ENCODE measurements around the gene UVRAG. TPM values are rescaled to one million over a fixed set of nuclear protein-coding genes. Genes with fewer than 3 reads are reported as not detected.

The UVRAG gene
- total and polyA plus RNA-seq, 4 donors: 8.7 to 53.2 (median 18.3) TPM

GRCh38 chr11:76155500-76156227, 340.7 kb downstream of the UVRAG start:
- H3K36me3 ChIP-seq (ENCODE audit: control insufficient read depth in 4 of 4, insufficient read depth in 4 of 4, low read length in 4 of 4): no peaks in the 10 kb centered on the region
- H3K4me3 ChIP-seq: no peak overlapping the region
- DNase-seq (no peak), ATAC-seq (ENCODE audit: insufficient read depth, low FRiP score) (no peak)
- H3K27ac ChIP-seq (ENCODE audit: low read depth in 1 of 2, low read length in 1 of 2): no peak overlapping the region
- H3K4me1 ChIP-seq (ENCODE audit: control insufficient read depth in 5 of 5, insufficient read depth in 5 of 5, low read length in 5 of 5): peaks cover 0 to 43% (median 0%) of the 10 kb centered on the region in 5 donors
- no peaks in the 10 kb centered on the region for H3K9me3 ChIP-seq (ENCODE audit: control insufficient read depth in 4 of 4, insufficient read depth in 3 of 4, low read length in 3 of 4)
- TF ChIP-seq CTCF (IDR thresholded peaks at IDR 0.05; ENCODE audit: control extremely low read depth, extremely low read depth): no peak
- H3K9ac ChIP-seq (ENCODE audit: insufficient read depth in 1 of 2, low read length in 2 of 2): no peak overlapping the region
- H3K27me3 ChIP-seq (ENCODE audit: control insufficient read depth in 3 of 3, insufficient read depth in 3 of 3, low read length in 2 of 3): no peaks in the 10 kb centered on the region
- WGBS, 2 donors: 81 to 88% methylated on average over 11 of the region's 11 CpGs

- ATAC-seq (ENCODE audit: insufficient read depth, low FRiP score) (no peak), DNase-seq (no peak)
- no peak for TF ChIP-seq CTCF (IDR thresholded peaks at IDR 0.05; ENCODE audit: control extremely low read depth, extremely low read depth)
- H3K4me1 ChIP-seq (ENCODE audit: control insufficient read depth in 5 of 5, insufficient read depth in 5 of 5, low read length in 5 of 5): peaks cover 0 to 50% (median 2%) of the 10 kb centered on the region in 5 donors
- H3K27ac ChIP-seq (ENCODE audit: low read depth in 1 of 2, low read length in 1 of 2): no peak overlapping the region
- no peaks in the 10 kb centered on the region for H3K27me3 ChIP-seq (ENCODE audit: control insufficient read depth in 3 of 3, insufficient read depth in 3 of 3, low read length in 2 of 3)
- H3K36me3 ChIP-seq (ENCODE audit: control insufficient read depth in 4 of 4, insufficient read depth in 4 of 4, low read length in 4 of 4): no peaks in the 10 kb centered on the region
- H3K4me3 ChIP-seq: no peak overlapping the region
- H3K9ac ChIP-seq (ENCODE audit: insufficient read depth in 1 of 2, low read length in 2 of 2): no peak overlapping the region
- WGBS, 2 donors: 88 to 95% methylated on average over 12 of the region's 12 CpGs
- no peaks in the 10 kb centered on the region for H3K9me3 ChIP-seq (ENCODE audit: control insufficient read depth in 4 of 4, insufficient read depth in 3 of 4, low read length in 3 of 4)
Measured at GRCh38 chr11:76156971-76157427, 342.0 kb downstream of the UVRAG start.

GRCh38 chr11:76157891-76158290, 342.9 kb downstream of the UVRAG start:
- H3K27me3 ChIP-seq (ENCODE audit: control insufficient read depth in 3 of 3, insufficient read depth in 3 of 3, low read length in 2 of 3): no peaks in the 10 kb centered on the region
- H3K4me1 ChIP-seq (ENCODE audit: control insufficient read depth in 5 of 5, insufficient read depth in 5 of 5, low read length in 5 of 5): peaks cover 0 to 49% (median 4%) of the 10 kb centered on the region in 5 donors
- H3K4me3 ChIP-seq: no peak overlapping the region
- ATAC-seq (ENCODE audit: insufficient read depth, low FRiP score) (no peak), DNase-seq (no peak)
- 80 to 90% methylated on average over 7 of the region's 7 CpGs for WGBS, 2 donors
- no peaks in the 10 kb centered on the region for H3K9me3 ChIP-seq (ENCODE audit: control insufficient read depth in 4 of 4, insufficient read depth in 3 of 4, low read length in 3 of 4)
- no peak overlapping the region for H3K9ac ChIP-seq (ENCODE audit: insufficient read depth in 1 of 2, low read length in 2 of 2)
- no peaks in the 10 kb centered on the region for H3K36me3 ChIP-seq (ENCODE audit: control insufficient read depth in 4 of 4, insufficient read depth in 4 of 4, low read length in 4 of 4)
- no peak for TF ChIP-seq CTCF (IDR thresholded peaks at IDR 0.05; ENCODE audit: control extremely low read depth, extremely low read depth)
- no peak overlapping the region for H3K27ac ChIP-seq (ENCODE audit: low read depth in 1 of 2, low read length in 1 of 2)

Measured in lung (tissue), 12 donors.